AG04449 (cell line): ENCODE data around the gene IL17RB.

Source experiments
- CTCF ChIA-PET: fragments of 350-600 bp; formaldehyde crosslinking; extraction: SDS; loops from one replicate; lab custom pipeline; 2021; ENCODE audit warnings: antibody characterized with exemption; lab: Yijun Ruan, JAX
- POLR2A ChIA-PET: fragments of 400-600, 350-600 bp; formaldehyde crosslinking; extraction: SDS; loops from one replicate; lab custom pipeline; 2020; ENCODE audit warnings: antibody characterized with exemption, inconsistent platforms; lab: Yijun Ruan, JAX
- DNase-seq: peaks from one replicate; pipeline ENCODE4 v3.0.0-alpha.2; 2010; ENCODE audit warnings: low read depth, low spot score
- H3K4me3 ChIP-seq: 2 replicates; pipeline ENCODE4 v1.5.1; 2011; ENCODE audit warnings: low read depth, mild to moderate bottlenecking, control low read depth, low read length
- CTCF ChIP-seq: IDR thresholded peaks from one replicate; pipeline ENCODE4 v1.5.1; 2011; ENCODE audit warnings: mild to moderate bottlenecking, moderate library complexity, low read length, control low read depth, inconsistent platforms; ENCODE audit not compliant: insufficient read depth; ENCODE audit errors: missing control alignments

Gene IL17RB

GRCh38 chr3:53846851-53847155 lies 435 bp downstream of the IL17RB start:
- DNase-seq = no peak
- H3K4me3 ChIP-seq = no peak overlapping the region
- ChIA-PET POLR2A (no interaction called here), CTCF (no interaction called here)
- TF ChIP-seq CTCF = no peak

- POLR2A ChIA-PET = no interaction called here
- H3K4me3 ChIP-seq = no peak overlapping the region
- TF ChIP-seq CTCF = no peak
- DNase-seq = no peak
- CTCF ChIA-PET = no interaction called here
Observed at GRCh38 chr3:53849916-53850315, 3.5 kb downstream of the IL17RB start.

- H3K4me3 ChIP-seq = no peak overlapping the region
- no peak for DNase-seq
- ChIA-PET POLR2A (no interaction called here), CTCF (no interaction called here)
- no peak for TF ChIP-seq CTCF
Observed at GRCh38 chr3:53850895-53851294, 4.5 kb downstream of the IL17RB start.

GRCh38 chr3:53856964-53857363 lies 10.6 kb downstream of the IL17RB start:
- TF ChIP-seq CTCF = no peak
- DNase-seq = no peak
- ChIA-PET CTCF (interaction anchor here (0.8 kb wide), 1 partner anchor 742 kb away, joined by 3 read pairs; no protein-coding TSS in a partner anchor), POLR2A (no interaction called here)
- H3K4me3 ChIP-seq = no peak overlapping the region

- ChIA-PET POLR2A (no interaction called here), CTCF (no interaction called here)
- TF ChIP-seq CTCF = no peak
- no peak for DNase-seq
- no peak overlapping the region for H3K4me3 ChIP-seq
Observed at GRCh38 chr3:53858096-53858741, 11.9 kb downstream of the IL17RB start.

- TF ChIP-seq CTCF = no peak
- ChIA-PET CTCF (interaction anchor here (1.4 kb wide), 1 partner anchor 16 kb away, joined by 3 read pairs; no protein-coding TSS in a partner anchor), POLR2A (no interaction called here)
- H3K4me3 ChIP-seq = no peak overlapping the region
- no peak for DNase-seq
Observed at GRCh38 chr3:53859178-53859577, 12.8 kb downstream of the IL17RB start.
